Central memory CD8-positive, alpha-beta T cell (primary cell): Measurements from ENCODE around the gene AHNAK.
"Not testable (repeated sequence)": the region's sequence is repeated elsewhere in the genome, so short reads cannot be mapped to it uniquely, and the experiment has no call there.

Source experiments
- ATAC-seq: fragments of 150-1000 bp; cut with Tn5 transposase; replicated peaks from 2 replicates; pipeline ENCODE4 v1.10.0; 2022; ENCODE audit warnings: mild to moderate bottlenecking, moderate FRiP score, moderate number of reproducible peaks; ENCODE audit not compliant: poor library complexity, severe bottlenecking; ENCODE audit errors: extremely low read depth
- DNase-seq, 2 donors: peaks; one replicate each; pipeline ENCODE4 v3.0.0; 2021; ENCODE audit warnings: low spot score in 2 of 2
- H3K27ac Mint-ChIP-seq: one replicate; pipeline ENCODE4 v1.8.0; 2022; ENCODE audit warnings: low read depth, mild to moderate bottlenecking, moderate library complexity, mixed read lengths
- H3K27me3 Mint-ChIP-seq: one replicate; pipeline ENCODE4 v1.8.0; 2022; ENCODE audit warnings: mixed read lengths
- H3K36me3 Mint-ChIP-seq: one replicate; pipeline ENCODE4 v1.8.0; 2022; ENCODE audit warnings: mild to moderate bottlenecking, moderate library complexity, mixed read lengths; ENCODE audit not compliant: insufficient read depth
- H3K4me1 Mint-ChIP-seq: one replicate; pipeline ENCODE4 v1.8.0; 2022; ENCODE audit warnings: mixed read lengths
- H3K4me3 Mint-ChIP-seq: one replicate; pipeline ENCODE4 v1.8.0; 2022; ENCODE audit warnings: mild to moderate bottlenecking, moderate library complexity, mixed read lengths
- H3K9me3 Mint-ChIP-seq: one replicate; pipeline ENCODE4 v1.8.0; 2022; ENCODE audit warnings: mixed read lengths

Gene AHNAK

GRCh38 chr11:62553839-62554361 is 7.3 kb upstream of the AHNAK start:
- ATAC-seq (no peak), DNase-seq (no peak)
- H3K36me3 Mint-ChIP-seq = peaks cover 42% of the 10 kb centered on the region
- H3K27ac Mint-ChIP-seq = peak overlapping the region; percentile 97
- peaks cover 78% of the 10 kb centered on the region for H3K4me1 Mint-ChIP-seq
- H3K9me3 Mint-ChIP-seq = no peaks in the 10 kb centered on the region
- no peaks in the 10 kb centered on the region for H3K27me3 Mint-ChIP-seq
- H3K4me3 Mint-ChIP-seq = peak overlapping the region; percentile 78

GRCh38 chr11:62553080-62553838 is 6.7 kb upstream of the AHNAK start:
- Mint-ChIP-seq H3K4me3 (peak overlapping the region; percentile 78), H3K27me3 (no peaks in the 10 kb centered on the region), H3K9me3 (no peaks in the 10 kb centered on the region), H3K27ac (peak overlapping the region; percentile 97), H3K4me1 (peaks cover 77% of the 10 kb centered on the region), H3K36me3 (peaks cover 40% of the 10 kb centered on the region)
- DNase-seq = no peak
- no peak for ATAC-seq

GRCh38 chr11:62552485-62553079 is 6.0 kb upstream of the AHNAK start:
- DNase-seq (no peak), ATAC-seq (no peak)
- Mint-ChIP-seq H3K36me3 (peaks cover 43% of the 10 kb centered on the region), H3K27ac (peak overlapping the region; percentile 97), H3K27me3 (no peaks in the 10 kb centered on the region), H3K4me1 (peaks cover 79% of the 10 kb centered on the region), H3K4me3 (peak overlapping the region; percentile 78), H3K9me3 (no peaks in the 10 kb centered on the region)

GRCh38 chr11:62550478-62550877 is 3.9 kb upstream of the AHNAK start:
- Mint-ChIP-seq H3K4me1 (peaks cover 64% of the 10 kb centered on the region), H3K4me3 (peak overlapping the region; percentile 78), H3K36me3 (peaks cover 44% of the 10 kb centered on the region), H3K27ac (peak overlapping the region; percentile 97)
- ATAC-seq, H3K9me3 Mint-ChIP-seq, H3K27me3 Mint-ChIP-seq, DNase-seq: not testable (repeated sequence)

DNA sequence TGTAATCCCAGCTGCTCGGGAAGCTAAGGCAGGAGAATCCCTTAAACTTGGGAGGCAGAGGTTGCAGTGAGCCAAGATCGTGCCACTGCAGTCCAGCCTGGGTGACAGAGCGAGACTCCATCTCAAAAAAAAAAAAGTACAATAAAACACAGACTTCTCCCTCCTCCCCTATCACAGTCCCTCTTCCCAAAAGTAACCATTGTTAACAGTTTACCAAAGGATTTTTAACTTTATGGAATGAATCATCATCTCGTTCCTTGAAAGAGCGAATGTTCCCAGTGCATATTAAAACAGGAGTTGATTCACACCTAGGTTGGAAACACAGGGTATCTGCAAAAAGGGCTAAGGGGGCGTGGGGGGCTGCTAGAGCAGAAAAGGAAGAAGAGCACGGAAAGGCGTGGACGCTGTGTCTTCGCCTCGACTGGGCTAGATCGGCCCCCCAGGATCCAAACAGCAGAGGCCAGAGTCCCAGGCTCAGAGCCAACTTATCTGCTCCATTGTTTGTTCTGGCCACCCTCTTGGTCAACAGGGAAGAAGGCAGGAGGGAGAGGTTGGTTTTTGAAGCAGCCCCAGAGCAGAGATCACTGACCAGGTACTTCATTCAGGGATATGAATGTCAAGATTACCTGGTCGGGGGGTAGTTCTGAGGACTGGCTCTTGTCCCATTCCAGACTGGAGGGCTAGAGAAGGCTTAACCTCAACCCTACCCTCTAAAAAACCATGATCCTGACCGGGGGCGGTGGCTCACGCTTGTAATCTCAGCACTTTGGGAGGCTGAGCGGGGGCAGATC is 2.1 kb upstream of the AHNAK start:
- H3K4me3 Mint-ChIP-seq = peak overlapping the region; percentile 99

GRCh38 chr11:62547691-62548281 is 1.2 kb upstream of the AHNAK start:
- H3K4me3 Mint-ChIP-seq = peak overlapping the region; percentile 99
- H3K4me1 Mint-ChIP-seq = peaks cover 64% of the 10 kb centered on the region
- H3K9me3 Mint-ChIP-seq = no peaks in the 10 kb centered on the region
- DNase-seq (no peak), ATAC-seq (no peak)
- peaks cover 60% of the 10 kb centered on the region for H3K36me3 Mint-ChIP-seq
- H3K27ac Mint-ChIP-seq = peak overlapping the region; percentile 96
- no peaks in the 10 kb centered on the region for H3K27me3 Mint-ChIP-seq

More for the DNA sequence above, 2.1 kb upstream of the AHNAK start:
- Mint-ChIP-seq H3K9me3 (no peaks in the 10 kb centered on the region), H3K27ac (peak overlapping the region; percentile 96), H3K4me1 (peaks cover 64% of the 10 kb centered on the region), H3K27me3 (no peaks in the 10 kb centered on the region), H3K36me3 (peaks cover 53% of the 10 kb centered on the region)
- DNase-seq (no peak), ATAC-seq (no peak)

DNA sequence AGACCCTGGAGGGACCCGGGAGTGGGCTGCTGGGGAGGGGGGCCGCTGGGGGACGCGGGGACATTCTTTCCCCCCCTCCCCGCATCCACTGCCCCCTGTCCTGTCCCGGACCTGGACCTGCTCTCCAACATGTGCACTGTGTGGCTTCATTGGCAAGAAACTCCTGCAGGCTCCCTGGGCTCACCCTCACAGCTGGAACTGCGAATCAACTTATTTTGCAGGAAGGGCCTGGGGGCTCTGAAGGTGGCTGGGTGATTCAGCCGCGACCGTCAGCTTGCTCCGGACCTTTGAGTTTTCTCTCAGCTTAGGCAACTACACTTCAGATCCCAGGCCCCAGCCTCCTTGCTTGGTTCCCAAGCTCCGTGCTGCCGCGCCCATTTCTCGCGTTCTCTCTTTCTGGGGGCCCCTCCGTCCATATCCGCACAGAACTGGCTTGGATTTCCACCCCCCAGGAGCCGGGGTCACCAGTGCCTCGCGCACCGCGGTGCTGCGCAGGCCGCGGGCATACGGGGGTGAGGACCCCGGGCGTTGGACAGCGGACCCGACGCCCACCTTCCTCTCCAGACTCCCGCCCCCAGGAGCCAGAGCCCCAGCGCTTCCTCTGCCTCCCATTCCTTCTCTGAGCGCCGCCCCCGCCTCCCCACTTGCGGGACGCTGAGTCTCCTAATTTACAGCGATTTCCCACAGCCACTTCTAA is 471 bp upstream of the AHNAK start:
- H3K4me3 Mint-ChIP-seq = peak overlapping the region; percentile 99
- DNase-seq (no peak), ATAC-seq (no peak)
- peak overlapping the region; percentile 96 for H3K27ac Mint-ChIP-seq
- H3K27me3 Mint-ChIP-seq = no peaks in the 10 kb centered on the region
- no peaks in the 10 kb centered on the region for H3K9me3 Mint-ChIP-seq
- H3K4me1 Mint-ChIP-seq = peaks cover 64% of the 10 kb centered on the region
- peaks cover 61% of the 10 kb centered on the region for H3K36me3 Mint-ChIP-seq

GRCh38 chr11:62545437-62546243 is 966 bp downstream of the AHNAK start:
- ATAC-seq = peak; percentile 17
- Mint-ChIP-seq H3K27ac (peak overlapping the region; percentile 96), H3K4me1 (peaks cover 64% of the 10 kb centered on the region), H3K9me3 (no peaks in the 10 kb centered on the region), H3K4me3 (peak overlapping the region; percentile 99), H3K27me3 (no peaks in the 10 kb centered on the region), H3K36me3 (peaks cover 67% of the 10 kb centered on the region)
- no peak for DNase-seq

DNA sequence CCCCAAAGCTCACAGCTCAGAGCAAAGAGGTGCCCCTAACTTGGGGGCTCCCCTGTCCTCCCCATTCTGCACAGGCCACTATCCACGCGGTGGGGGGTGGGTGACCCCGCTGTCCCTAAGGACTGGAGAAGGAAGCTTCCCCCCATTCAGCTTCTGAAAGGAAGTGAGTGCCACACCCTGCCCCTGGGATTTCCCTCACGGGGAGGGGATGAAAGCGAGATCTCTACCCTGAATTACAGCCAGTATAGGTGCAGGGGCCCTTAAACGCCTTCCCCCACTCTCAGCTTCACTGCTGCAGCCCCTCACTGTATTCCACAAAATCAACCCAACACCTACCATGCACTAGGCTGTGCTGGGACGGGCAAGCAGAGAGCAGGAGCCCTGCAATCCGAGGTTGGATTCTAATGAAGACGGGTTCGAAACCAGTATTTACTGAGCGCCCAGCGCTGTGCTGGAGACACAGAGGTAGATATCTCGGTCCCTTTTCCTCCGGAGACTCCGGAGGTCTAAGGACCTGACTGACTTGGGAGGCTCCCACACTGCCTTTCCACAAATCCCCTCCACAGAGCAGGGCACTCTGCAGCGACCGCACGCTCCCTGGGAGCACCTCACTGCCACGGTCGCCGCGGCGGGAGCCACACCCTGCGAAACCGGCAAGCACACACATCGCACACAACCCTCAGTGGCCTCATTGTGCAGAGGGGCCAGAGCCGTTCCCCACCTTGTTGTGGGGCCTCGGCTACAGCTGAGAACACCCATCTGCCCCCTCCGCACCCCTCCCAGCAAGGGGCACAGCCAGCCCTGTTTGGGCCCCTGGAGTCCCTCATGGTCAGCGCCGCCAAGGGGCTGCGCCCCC is 1.8 kb downstream of the AHNAK start:
- Mint-ChIP-seq H3K4me3 (peak overlapping the region; percentile 99), H3K27me3 (no peaks in the 10 kb centered on the region), H3K4me1 (peaks cover 63% of the 10 kb centered on the region), H3K27ac (peak overlapping the region; percentile 96), H3K9me3 (no peaks in the 10 kb centered on the region), H3K36me3 (peaks cover 65% of the 10 kb centered on the region)
- DNase-seq = no peak
- ATAC-seq = no peak

DNA sequence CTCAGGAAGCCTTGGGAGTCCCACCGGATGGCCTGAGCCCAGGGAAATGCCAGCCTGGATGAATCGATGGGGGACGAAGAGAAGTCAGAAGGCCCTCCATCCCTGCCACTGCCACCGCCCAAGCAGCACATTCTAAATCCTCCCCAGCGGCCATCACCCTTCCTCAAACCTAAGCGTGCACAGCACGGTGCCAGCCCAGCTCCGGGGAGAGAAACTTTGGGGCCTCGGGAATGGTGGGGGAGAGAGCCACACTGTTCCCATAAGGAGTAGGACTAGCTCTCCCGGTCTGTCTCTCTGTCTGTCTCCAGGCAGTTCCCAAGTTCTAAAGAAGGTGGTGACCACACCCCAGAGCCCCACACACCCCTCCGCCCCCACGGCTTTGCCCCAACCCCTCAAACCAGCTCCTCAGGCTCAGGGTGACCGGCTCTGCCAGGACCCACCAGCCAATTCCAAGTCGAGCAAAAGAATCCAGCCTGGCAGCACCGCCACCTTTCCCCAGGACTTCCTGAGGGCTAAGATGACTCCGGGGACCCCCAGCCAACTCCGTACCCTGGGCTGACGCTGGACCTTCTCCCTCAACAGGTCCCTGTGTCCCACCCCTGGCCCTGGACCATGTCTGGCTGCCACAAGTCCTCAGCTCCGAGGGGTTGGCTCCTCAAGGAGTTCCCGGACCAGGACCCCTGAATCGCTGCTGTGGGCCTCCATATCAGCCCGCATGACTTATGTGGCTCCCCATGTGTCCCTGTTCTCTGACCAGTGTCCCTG is 2.7 kb downstream of the AHNAK start:
- DNase-seq (no peak), ATAC-seq (no peak)
- H3K9me3 Mint-ChIP-seq = no peaks in the 10 kb centered on the region
- peaks cover 72% of the 10 kb centered on the region for H3K4me1 Mint-ChIP-seq
- H3K27me3 Mint-ChIP-seq = no peaks in the 10 kb centered on the region
- H3K36me3 Mint-ChIP-seq = peaks cover 68% of the 10 kb centered on the region
- H3K27ac Mint-ChIP-seq = peak overlapping the region; percentile 96
- H3K4me3 Mint-ChIP-seq = peak overlapping the region; percentile 99
